Spleen (tissue), 7 donors: ENCODE results near the gene DUXA.

Experiments
- CTCF ChIP-seq, 11 experiments: fragments of 200-600 bp in 7 of 11; fragments of 450-650 bp in 4 of 11; sonication (generic) in 4 of 11; IDR thresholded peaks in 8 of 11; conservative IDR thresholded peaks in 3 of 11; 1 replicate in 7 of 11; 2 replicates in 4 of 11; pipeline versions ENCODE4 v1.4.0 to v1.8.0; 2016 to 2021; ENCODE audit warnings: antibody characterized with exemption in 11 of 11, inconsistent platforms in 4 of 11, mild to moderate bottlenecking in 1 of 11
- POLR2A ChIP-seq, 3 donors: fragments of 450-650 bp; IDR thresholded peaks; one replicate each; pipeline ENCODE4 v1.5.1; 2017; ENCODE audit warnings: antibody characterized with exemption in 3 of 3, mild to moderate bottlenecking in 1 of 3
- donor health status: DM: no; HTN: no; CAD: no; lungs with moderate emphysema.
- donor health status: DM: no; HTN: no; CAD: no.
- donor health status: DM: no; HTN: no; CAD: no.

GRCh38 chr19:57161985-57162539 is 5.2 kb downstream of the DUXA start:
- no peak for TF ChIP-seq CTCF (IDR thresholded peaks at IDR 0.05 in 8 of 11, conservative IDR thresholded peaks at IDR 0.05 in 3 of 11)
- no peak for TF ChIP-seq POLR2A (IDR thresholded peaks at IDR 0.05)
